Measurements from ENCODE around the gene CDCP1.
A peak's percentile ranks its signal among the peaks of the same experiment; 100 is the strongest.

CDCP1 gene

GRCh38 chr3:45188719-45189659 lies 42.8 kb upstream of the CDCP1 start:
- Histone ChIP-seq H3K9me3 (ENCODE audit: severe bottlenecking) (no peaks in the 10 kb centered on the region), H3K27me3 (ENCODE audit: insufficient read depth, poor library complexity, severe bottlenecking) (no peaks in the 10 kb centered on the region), H3K36me3 (ENCODE audit: low read depth) (no peaks in the 10 kb centered on the region), H3K4me3 (ENCODE audit: severe bottlenecking) (no peak overlapping the region), H3K4me1 (ENCODE audit: insufficient read depth, poor library complexity, severe bottlenecking) (peaks cover 5% of the 10 kb centered on the region), H3K27ac (ENCODE audit: poor library complexity, severe bottlenecking) (no peak overlapping the region)
- no peak for DNase-seq (ENCODE audit: low spot score)
- no peak for TF ChIP-seq CTCF (IDR thresholded peaks at IDR 0.05; ENCODE audit: poor library complexity, severe bottlenecking)
- ATAC-seq (ENCODE audit: low read depth), result no peak

GRCh38 chr3:45187694-45188141 lies 41.5 kb upstream of the CDCP1 start:
- no peaks in the 10 kb centered on the region for H3K36me3 ChIP-seq (ENCODE audit: low read depth)
- DNase-seq (ENCODE audit: low spot score) (no peak), ATAC-seq (ENCODE audit: low read depth) (peak; percentile 28; the same call in 2 of the 3 replicates)

GRCh38 chr3:45186871-45187270 lies 40.7 kb upstream of the CDCP1 start:
- DNase-seq (ENCODE audit: low spot score), result no peak
- Histone ChIP-seq H3K27ac (ENCODE audit: poor library complexity, severe bottlenecking) (no peak overlapping the region), H3K27me3 (ENCODE audit: insufficient read depth, poor library complexity, severe bottlenecking) (no peaks in the 10 kb centered on the region), H3K4me3 (ENCODE audit: severe bottlenecking) (no peak overlapping the region), H3K36me3 (ENCODE audit: low read depth) (no peaks in the 10 kb centered on the region), H3K9me3 (ENCODE audit: severe bottlenecking) (no peaks in the 10 kb centered on the region), H3K4me1 (ENCODE audit: insufficient read depth, poor library complexity, severe bottlenecking) (peaks cover 16% of the 10 kb centered on the region)
- no peak for TF ChIP-seq CTCF (IDR thresholded peaks at IDR 0.05; ENCODE audit: poor library complexity, severe bottlenecking)
- no peak for ATAC-seq (ENCODE audit: low read depth)

More at GRCh38 chr3:45187694-45188141, 41.5 kb upstream of the CDCP1 start:
- no peaks in the 10 kb centered on the region for H3K9me3 ChIP-seq (ENCODE audit: severe bottlenecking)
- TF ChIP-seq CTCF (IDR thresholded peaks at IDR 0.05; ENCODE audit: poor library complexity, severe bottlenecking), result no peak
- H3K4me1 ChIP-seq (ENCODE audit: insufficient read depth, poor library complexity, severe bottlenecking), result peaks cover 15% of the 10 kb centered on the region
- H3K4me3 ChIP-seq (ENCODE audit: severe bottlenecking), result no peak overlapping the region
- no peak overlapping the region for H3K27ac ChIP-seq (ENCODE audit: poor library complexity, severe bottlenecking)
- no peaks in the 10 kb centered on the region for H3K27me3 ChIP-seq (ENCODE audit: insufficient read depth, poor library complexity, severe bottlenecking)

- no peak for TF ChIP-seq CTCF (IDR thresholded peaks at IDR 0.05; ENCODE audit: poor library complexity, severe bottlenecking)
- no peak overlapping the region for H3K27ac ChIP-seq (ENCODE audit: poor library complexity, severe bottlenecking)
- no peaks in the 10 kb centered on the region for H3K9me3 ChIP-seq (ENCODE audit: severe bottlenecking)
Observed at GRCh38 chr3:45185461-45185860, 39.3 kb upstream of the CDCP1 start.

GRCh38 chr3:45185052-45185451 lies 38.9 kb upstream of the CDCP1 start:
- Histone ChIP-seq H3K27me3 (ENCODE audit: insufficient read depth, poor library complexity, severe bottlenecking) (no peaks in the 10 kb centered on the region), H3K9me3 (ENCODE audit: severe bottlenecking) (no peaks in the 10 kb centered on the region), H3K27ac (ENCODE audit: poor library complexity, severe bottlenecking) (no peak overlapping the region), H3K4me1 (ENCODE audit: insufficient read depth, poor library complexity, severe bottlenecking) (peaks cover 16% of the 10 kb centered on the region), H3K36me3 (ENCODE audit: low read depth) (no peaks in the 10 kb centered on the region), H3K4me3 (ENCODE audit: severe bottlenecking) (no peak overlapping the region)
- no peak for DNase-seq (ENCODE audit: low spot score)
- TF ChIP-seq CTCF (IDR thresholded peaks at IDR 0.05; ENCODE audit: poor library complexity, severe bottlenecking), result no peak
- no peak for ATAC-seq (ENCODE audit: low read depth)

More at GRCh38 chr3:45185461-45185860, 39.3 kb upstream of the CDCP1 start:
- Histone ChIP-seq H3K4me3 (ENCODE audit: severe bottlenecking) (no peak overlapping the region), H3K4me1 (ENCODE audit: insufficient read depth, poor library complexity, severe bottlenecking) (peaks cover 16% of the 10 kb centered on the region), H3K27me3 (ENCODE audit: insufficient read depth, poor library complexity, severe bottlenecking) (no peaks in the 10 kb centered on the region), H3K36me3 (ENCODE audit: low read depth) (no peaks in the 10 kb centered on the region)
- ATAC-seq (ENCODE audit: low read depth), result no peak
- no peak for DNase-seq (ENCODE audit: low spot score)

Measured in RWPE2 (cell line).